Measurements from ENCODE around the gene CAB39.

CAB39 gene

DNA sequence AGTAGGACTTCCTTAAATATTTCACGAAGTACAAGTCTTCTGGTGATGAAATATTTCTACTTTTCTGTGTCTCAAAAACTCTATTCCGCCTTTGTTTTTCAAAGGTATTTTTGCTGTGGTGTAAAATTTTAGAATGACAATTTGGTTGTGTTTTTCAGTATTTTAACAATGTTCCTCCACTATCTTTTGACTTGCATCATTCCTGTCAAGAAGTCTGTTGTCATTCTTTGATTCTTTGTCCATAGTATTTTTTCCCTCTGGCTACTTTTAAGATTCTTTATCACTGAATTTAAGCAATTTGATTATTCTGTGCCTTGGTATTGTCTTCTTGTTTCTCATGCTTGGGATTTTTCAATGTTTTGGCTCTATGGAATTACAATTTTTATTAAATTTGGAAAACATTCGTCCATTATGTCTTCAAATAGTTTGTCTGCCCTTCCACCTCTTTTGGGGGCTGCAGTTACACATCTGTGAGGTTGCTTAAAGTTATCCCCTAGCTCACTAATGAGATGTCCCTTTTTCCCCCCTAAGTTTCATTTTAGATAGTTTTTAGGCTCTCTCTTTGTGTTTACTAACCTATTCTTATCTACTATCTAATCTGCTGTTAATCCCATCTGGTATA, 76.0 kb downstream of the CAB39 start:
- no peak for DNase-seq

DNA sequence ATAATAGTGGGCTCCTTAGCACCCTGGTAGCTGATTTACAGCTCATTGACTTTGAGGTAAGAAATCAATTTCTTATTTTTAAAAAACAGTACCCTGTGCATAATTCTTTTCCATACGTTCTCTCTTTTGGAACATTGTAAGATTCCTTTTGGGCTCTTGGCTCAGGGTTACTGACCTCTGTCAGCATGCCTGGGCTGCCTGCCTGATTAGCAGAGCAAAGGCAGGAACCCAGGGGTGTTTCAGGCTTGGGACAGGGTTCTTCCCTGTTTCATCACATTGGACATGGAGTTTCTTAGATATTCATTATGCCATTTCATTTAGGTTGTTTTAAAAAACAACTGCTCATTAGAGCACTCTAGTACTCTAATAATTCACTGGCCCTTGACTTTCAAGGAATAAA, 78.3 kb downstream of the CAB39 start:
- DNase-seq: no peak

DNA sequence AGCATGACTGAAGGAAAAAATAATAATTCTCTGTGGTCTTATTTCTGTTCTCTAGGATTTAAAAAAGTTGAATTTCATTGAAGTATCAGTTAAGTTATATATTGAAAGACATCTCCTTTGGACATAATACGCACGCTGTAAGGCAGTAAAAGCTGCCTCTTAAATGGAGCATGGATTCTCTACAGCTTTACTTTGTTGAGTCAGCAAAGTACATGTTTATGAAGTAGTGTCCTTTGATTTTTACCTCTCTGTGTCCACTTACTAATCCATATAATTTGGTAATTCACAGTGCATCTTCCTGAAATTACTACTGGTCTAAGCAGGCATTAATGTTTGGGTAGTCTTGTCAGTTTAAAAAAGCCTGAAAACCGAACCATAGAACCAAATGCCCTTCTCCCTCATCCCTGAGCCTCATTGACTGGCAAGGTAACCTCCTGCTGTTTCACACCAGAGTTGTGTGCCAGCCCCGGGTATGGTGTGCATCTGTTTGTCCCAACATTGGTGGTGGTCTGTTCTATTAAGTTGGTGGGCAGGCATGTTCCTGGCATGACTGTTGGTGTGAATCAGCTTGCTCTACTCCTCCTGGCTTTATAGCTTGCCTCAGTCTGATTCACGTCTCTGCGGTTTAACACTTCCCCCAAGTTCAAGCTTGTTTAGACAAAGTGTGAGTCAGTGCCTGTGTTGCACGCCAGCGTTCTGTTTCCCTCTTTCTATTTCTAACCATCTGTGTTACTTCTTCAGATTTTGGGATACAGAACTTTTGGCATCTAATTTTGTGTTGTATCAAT, 81.1 kb downstream of the CAB39 start:
- peak; percentile 3 to 48 (median 24) for DNase-seq

- peak in 3 of 6 experiments; percentile 3 to 9 (median 3) for DNase-seq
Observed at GRCh38 chr2:230794497-230794896, 81.9 kb downstream of the CAB39 start.

GRCh38 chr2:230795856-230796255, 83.2 kb downstream of the CAB39 start:
- DNase-seq: no peak

GRCh38 chr2:230796280-230796862, 83.7 kb downstream of the CAB39 start:
- no peak for DNase-seq

- peak in 1 of 6 experiments; percentile 15 for DNase-seq
Observed at GRCh38 chr2:230797515-230798495, 85.2 kb downstream of the CAB39 start.

GRCh38 chr2:230798769-230799399, 86.2 kb downstream of the CAB39 start:
- peak in 5 of 6 experiments; percentile 12 to 73 (median 41) for DNase-seq

GRCh38 chr2:230805353-230806017, 92.8 kb downstream of the CAB39 start:
- no peak for DNase-seq

- no peak for DNase-seq
Observed at GRCh38 chr2:230807729-230808128, 95.1 kb downstream of the CAB39 start.

DNA sequence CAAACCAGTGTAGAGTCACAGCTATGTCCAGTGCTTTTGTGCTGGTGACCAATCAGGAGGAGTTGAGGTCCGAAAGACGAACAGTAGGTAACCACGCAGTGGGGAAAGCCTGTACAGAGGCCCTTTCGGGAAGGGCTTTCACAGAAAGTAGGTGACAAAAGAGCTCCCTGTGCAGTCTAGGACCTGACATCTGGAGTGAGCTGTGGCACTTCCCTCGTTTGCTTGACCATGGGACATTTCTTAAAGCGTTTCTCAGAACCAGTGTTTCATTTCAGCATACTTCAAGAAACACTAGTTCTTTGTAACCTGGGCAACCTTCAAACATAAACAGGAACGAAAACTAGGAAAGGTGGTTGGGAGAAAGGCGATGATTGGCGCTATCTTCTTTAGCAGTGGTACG, 96.4 kb downstream of the CAB39 start:
- DNase-seq: no peak

- no peak for DNase-seq
Observed at GRCh38 chr2:230809677-230810251, 97.1 kb downstream of the CAB39 start.

GRCh38 chr2:230811508-230811907, 98.9 kb downstream of the CAB39 start:
- no peak for DNase-seq

GRCh38 chr2:230812033-230812432, 99.4 kb downstream of the CAB39 start:
- no peak for DNase-seq

- no peak for DNase-seq
Observed at GRCh38 chr2:230814616-230815015, 102.0 kb downstream of the CAB39 start.

GRCh38 chr2:230815088-230815487, 102.4 kb downstream of the CAB39 start:
- no peak for DNase-seq

DNA sequence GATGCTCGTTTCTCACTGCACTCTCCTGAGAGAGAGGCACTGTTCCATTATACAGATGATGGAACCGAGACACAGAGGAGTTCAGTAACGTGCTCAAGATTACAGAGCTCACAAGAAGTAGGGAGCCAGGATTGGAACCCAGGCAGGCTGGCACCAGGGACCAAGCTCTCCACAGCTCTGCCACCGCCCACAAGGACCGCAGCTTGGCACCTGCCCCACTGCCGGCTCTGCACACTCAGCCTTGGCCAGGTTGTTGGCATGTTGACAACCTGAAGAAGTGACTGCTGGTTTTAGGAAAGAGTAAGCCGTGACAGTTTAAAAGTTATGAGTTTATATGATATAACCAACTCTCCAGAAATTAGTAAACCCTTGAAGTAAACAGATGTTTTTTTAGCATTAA, 104.1 kb downstream of the CAB39 start:
- DNase-seq: no peak

GRCh38 chr2:230819433-230819832, 106.8 kb downstream of the CAB39 start:
- no peak for DNase-seq

GRCh38 chr2:230821261-230821990, 108.8 kb downstream of the CAB39 start:
- no peak for DNase-seq

- no peak for DNase-seq
Observed at GRCh38 chr2:230821991-230822520, 109.4 kb downstream of the CAB39 start.
